AG04450 (cell line): ENCODE measurements around the gene LIPG. TPM values are rescaled to one million over a fixed set of nuclear protein-coding genes. Genes with fewer than 3 reads are reported as not detected.

ENCODE experiments used
- CTCF ChIA-PET: fragments of 300-600, 350-600 bp; formaldehyde crosslinking; extraction: SDS; loops from one replicate; lab custom pipeline; 2022; ENCODE audit warnings: antibody characterized with exemption, inconsistent platforms; lab: Charles Lee
- POLR2A ChIA-PET: fragments of 350-600 bp; formaldehyde crosslinking; extraction: SDS; loops from one replicate; lab custom pipeline; 2021; ENCODE audit warnings: antibody characterized with exemption, inconsistent platforms; lab: Yijun Ruan, JAX
- DNase-seq: peaks from one replicate; pipeline ENCODE4 v3.0.0-alpha.2; 2011; ENCODE audit warnings: low read depth, low spot score
- H3K27ac ChIP-seq: one replicate; pipeline ENCODE4 v1.5.1; 2012; ENCODE audit warnings: low read depth, low read length, control low read depth
- H3K27me3 ChIP-seq: one replicate; pipeline ENCODE4 v1.6.0; 2012; ENCODE audit warnings: low read length; ENCODE audit not compliant: control insufficient read depth, insufficient read depth
- H3K4me3 ChIP-seq: 2 replicates; pipeline ENCODE4 v1.5.1; 2011; ENCODE audit warnings: mild to moderate bottlenecking, low read depth, low read length, control low read depth
- H3K9me3 ChIP-seq: 2 replicates; pipeline ENCODE4 v1.5.1; 2012; ENCODE audit warnings: low read length; ENCODE audit not compliant: control insufficient read depth, insufficient read depth
- CTCF ChIP-seq: IDR thresholded peaks from 2 replicates; pipeline ENCODE4 v1.5.1; 2011; ENCODE audit warnings: low read depth, low read length, control low read depth, inconsistent platforms
- polyA plus RNA-seq: library from polyadenylated mRNA; depleted of rRNA; stranded (reverse); fragments of >200 nt; gene quantifications from 2 replicates; pipeline ENCODE4 v1.2.3, GENCODE V29; 2011

The LIPG gene
- polyA plus RNA-seq, 1 experiment, result 0.19 TPM

- no peak for DNase-seq
Measured at GRCh38 chr18:49588971-49589370, 27.1 kb downstream of the LIPG start.

GRCh38 chr18:49590608-49591007 lies 28.8 kb downstream of the LIPG start:
- Histone ChIP-seq H3K27ac (no peak overlapping the region), H3K27me3 (peaks cover 5% of the 10 kb centered on the region), H3K9me3 (no peaks in the 10 kb centered on the region), H3K4me3 (no peak overlapping the region)
- TF ChIP-seq CTCF, result no peak
- DNase-seq, result no peak
- ChIA-PET POLR2A (no interaction called here), CTCF (no interaction called here)

More at GRCh38 chr18:49588971-49589370, 27.1 kb downstream of the LIPG start:
- Histone ChIP-seq H3K9me3 (no peaks in the 10 kb centered on the region), H3K27me3 (peaks cover 10% of the 10 kb centered on the region), H3K4me3 (no peak overlapping the region), H3K27ac (no peak overlapping the region)
- POLR2A ChIA-PET, result no interaction called here
- CTCF ChIA-PET, result no interaction called here
- TF ChIP-seq CTCF, result no peak

GRCh38 chr18:49591271-49591670 lies 29.4 kb downstream of the LIPG start:
- POLR2A ChIA-PET, result no interaction called here
- DNase-seq, result no peak
- Histone ChIP-seq H3K27me3 (peaks cover 2% of the 10 kb centered on the region), H3K9me3 (no peaks in the 10 kb centered on the region), H3K4me3 (no peak overlapping the region), H3K27ac (no peak overlapping the region)
- TF ChIP-seq CTCF, result no peak
- CTCF ChIA-PET, result no interaction called here

- CTCF ChIA-PET, result no interaction called here
- Histone ChIP-seq H3K4me3 (no peak overlapping the region), H3K9me3 (no peaks in the 10 kb centered on the region), H3K27ac (no peak overlapping the region), H3K27me3 (peaks cover 2% of the 10 kb centered on the region)
- DNase-seq, result no peak
- POLR2A ChIA-PET, result interaction anchor here (0.9 kb wide), 1 partner anchor 66 kb away, joined by 3 read pairs; no protein-coding TSS in a partner anchor
- no peak for TF ChIP-seq CTCF
Measured at GRCh38 chr18:49591775-49592174, 29.9 kb downstream of the LIPG start.

- DNase-seq, result no peak
- CTCF ChIA-PET, result no interaction called here
- TF ChIP-seq CTCF, result no peak
- POLR2A ChIA-PET, result no interaction called here
- no peak overlapping the region for H3K4me3 ChIP-seq
- H3K27ac ChIP-seq, result no peak overlapping the region
- peaks cover 13% of the 10 kb centered on the region for H3K27me3 ChIP-seq
- no peaks in the 10 kb centered on the region for H3K9me3 ChIP-seq
Measured at GRCh38 chr18:49596687-49597086, 34.8 kb downstream of the LIPG start.
